Stimulated activated CD4-positive, alpha-beta T cell treated with anti-CD3 and anti-CD28 coated beads, Interleukin-12 subunit alpha, Interleukin-12 subunit beta, amount 100 ng/mL, for 24 hours (primary cell): Measurements from ENCODE around the gene SEZ6.

Experiments
- DNase-seq, 2 experiments: peaks; one replicate each; pipeline ENCODE4 v3.0.0-alpha.2; 2020; ENCODE audit warnings: low read depth in 2 of 2

SEZ6 gene

DNA sequence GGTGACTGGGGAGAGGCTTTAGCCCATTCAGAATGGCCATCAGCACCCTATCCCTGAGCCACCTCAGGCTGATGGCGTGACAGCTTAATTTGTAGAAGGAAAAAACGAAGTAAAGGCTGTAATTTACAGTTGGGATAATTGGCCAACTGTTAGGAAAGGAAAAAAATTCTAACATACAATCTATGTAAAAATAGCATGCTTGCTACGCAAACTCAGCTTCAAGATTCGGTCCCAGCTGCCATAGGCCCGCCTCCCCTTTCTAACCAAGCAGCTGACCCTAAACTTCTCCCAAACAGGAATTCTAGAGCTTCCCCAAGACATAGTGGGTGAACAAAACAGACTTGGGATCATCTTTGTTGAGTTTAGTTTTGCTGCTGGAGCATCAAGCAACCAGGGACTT is 4.9 kb downstream of the SEZ6 start:
- DNase-seq: no peak

DNA sequence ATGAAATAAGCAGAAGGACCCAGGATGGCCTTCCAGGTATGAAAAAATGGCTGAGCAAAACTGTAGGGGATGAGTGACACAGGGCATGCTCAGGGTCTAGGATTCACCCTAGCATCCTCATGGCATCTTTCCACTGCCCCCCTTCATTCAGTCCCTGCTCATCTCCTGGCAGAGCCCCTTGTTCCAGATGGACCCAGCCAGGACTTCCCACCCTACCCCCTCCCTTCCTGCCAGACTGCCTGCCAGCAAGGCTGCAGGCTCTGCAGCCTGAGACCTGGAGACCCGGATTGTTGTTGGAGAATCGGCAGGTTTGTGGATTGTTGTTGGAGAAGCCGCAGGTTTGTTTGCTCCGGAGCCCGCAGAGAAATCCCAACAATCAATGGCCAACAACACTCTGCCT is 6.6 kb downstream of the SEZ6 start:
- no peak for DNase-seq

DNA sequence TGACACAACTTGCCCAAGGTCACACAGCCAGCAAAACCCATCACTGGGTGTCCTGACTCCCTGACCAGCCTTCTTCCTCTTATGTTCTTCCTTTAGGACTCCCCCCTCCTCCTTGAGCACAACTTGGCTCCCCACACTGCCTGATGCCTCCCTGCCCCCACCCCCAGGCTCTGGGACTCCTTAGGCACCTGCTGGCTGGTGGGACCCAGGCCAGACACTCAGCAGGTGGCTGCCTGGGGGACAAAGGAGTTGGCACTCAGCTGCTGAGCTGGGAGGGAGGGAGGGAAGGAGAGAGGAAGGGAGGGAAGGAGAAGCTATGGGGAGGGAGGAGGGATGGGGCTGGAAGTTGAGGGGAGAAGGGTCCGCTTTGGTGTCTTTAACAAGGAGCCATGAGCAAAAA is 8.0 kb downstream of the SEZ6 start:
- DNase-seq: no peak

DNA sequence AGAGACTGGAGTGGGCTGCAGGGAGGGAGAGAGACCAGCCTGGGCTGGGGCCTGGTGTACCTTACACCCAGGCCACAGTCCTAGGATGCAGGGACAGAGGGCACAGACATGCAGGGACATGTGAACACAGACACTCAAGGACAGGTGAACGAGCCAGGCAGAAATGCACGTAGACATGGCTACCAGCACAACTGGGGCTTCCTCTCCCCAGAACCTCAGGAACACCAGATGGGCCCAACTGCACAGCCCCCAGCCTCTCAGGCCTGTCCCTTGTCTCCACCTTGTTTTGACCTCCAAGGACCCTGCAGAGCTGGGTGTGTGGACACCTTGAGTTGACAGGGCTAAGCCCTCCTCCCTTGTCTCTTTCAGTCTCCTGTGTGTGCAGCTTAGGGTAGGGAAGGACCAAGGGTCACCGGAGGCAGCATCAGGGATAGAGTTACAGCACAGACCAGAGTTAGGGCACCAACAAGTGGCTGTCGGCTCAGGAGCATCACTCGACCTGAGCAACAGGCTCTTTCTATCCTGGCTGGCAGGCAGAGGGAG is 9.2 kb downstream of the SEZ6 start:
- no peak for DNase-seq

DNA sequence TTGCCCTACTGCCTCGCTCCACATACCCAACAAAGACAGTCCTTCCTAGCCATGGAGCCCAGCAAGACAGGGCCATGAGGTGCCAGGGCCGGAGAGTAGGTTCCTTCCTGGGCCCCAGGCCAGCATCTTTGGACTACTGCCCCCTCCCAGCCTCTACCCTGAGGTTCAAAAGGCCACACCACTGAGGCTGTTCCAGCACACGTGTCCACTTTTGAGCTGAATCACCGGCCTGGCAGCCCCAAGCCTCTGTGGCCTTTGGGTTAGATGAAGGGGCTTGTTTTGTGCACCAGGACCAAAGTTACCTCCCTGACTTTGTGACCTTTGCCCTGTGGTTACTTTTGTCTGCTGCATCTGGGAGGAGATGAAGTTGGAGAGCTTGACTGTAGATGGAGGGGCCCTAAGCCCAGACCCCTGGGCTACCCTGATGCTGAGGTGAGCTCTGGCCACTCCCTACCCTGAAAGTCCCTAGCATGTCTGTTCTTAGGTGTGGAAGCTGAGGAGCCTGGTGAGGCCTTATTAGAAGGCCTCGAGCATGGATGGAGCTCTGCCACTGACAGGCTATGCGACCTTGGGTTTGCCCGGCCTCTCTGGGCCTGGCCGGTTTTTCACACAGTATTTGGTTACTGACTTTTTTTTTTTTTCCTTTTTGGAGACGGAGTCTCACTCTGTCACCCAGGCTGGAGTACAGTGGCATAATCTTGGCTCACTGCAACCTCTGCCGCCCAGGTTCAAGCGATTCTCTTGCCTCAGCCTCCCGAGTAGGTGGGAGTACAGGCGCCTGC is 12.0 kb downstream of the SEZ6 start:
- DNase-seq: no peak

DNA sequence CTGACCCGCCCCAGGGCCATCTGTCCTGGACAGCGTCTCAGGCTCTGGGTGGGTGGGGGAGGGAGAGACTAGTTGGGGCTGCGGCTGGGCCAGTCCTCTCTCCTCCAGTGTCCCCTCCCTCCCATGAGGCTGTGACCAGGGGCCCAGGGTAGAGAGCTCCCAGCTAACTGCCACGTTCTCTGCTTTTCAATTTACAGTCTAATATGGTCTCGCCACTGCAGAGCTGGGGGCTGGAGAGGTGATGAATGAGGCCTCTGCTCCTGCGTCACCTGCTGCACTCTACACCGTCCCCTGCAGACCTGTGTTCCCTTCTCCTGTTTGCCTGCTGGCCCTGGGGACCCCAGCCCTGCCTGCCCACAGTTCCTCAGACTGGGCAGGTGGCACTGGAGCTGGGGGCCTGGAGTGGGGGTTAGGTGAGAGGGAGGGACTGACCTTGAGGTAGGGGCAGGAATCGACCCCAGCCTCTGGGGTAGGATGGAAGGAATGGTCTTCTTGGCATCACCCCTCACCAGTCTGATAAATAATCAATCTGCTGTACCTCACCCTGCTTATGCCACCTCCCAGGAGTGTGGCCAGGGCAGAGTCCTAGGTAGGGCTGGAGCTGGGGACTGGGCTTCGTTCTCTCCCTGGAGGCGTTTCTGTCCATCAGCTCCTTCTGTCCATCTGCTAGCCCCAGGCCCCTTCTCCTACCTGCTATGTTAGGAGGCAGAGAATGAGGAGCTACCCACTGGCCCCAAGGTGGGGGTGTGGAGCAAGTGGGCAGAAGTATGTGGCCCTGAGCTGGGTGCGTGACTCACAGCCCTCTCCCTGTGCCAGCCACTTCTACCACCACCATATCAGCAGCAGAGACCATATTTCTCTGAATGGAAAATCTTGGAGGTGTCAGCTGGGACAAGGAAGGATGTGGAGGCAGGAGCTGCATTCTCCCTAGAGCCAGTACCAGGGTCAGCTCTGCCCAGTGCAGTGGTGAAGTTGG is 12.9 kb downstream of the SEZ6 start:
- no peak for DNase-seq

DNA sequence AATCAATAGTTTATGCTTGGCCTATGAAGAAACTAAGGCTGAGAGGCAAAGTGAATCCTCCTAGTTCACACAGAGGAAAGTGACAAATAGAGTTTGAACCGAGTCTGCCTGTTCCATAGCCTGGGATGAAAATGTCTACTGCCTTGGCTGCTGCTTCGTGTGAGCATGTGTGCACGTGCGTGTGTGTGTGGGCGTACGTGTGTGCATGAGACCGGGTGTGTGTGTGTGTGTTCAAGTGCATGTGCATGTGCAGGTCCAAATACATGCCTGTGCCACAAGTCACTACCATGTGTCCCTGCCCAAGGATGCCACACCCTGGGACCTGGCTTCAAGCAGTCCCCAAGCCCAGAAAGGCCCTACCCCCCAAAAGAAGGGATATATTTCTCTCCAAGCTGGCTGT is 13.6 kb downstream of the SEZ6 start:
- no peak for DNase-seq

DNA sequence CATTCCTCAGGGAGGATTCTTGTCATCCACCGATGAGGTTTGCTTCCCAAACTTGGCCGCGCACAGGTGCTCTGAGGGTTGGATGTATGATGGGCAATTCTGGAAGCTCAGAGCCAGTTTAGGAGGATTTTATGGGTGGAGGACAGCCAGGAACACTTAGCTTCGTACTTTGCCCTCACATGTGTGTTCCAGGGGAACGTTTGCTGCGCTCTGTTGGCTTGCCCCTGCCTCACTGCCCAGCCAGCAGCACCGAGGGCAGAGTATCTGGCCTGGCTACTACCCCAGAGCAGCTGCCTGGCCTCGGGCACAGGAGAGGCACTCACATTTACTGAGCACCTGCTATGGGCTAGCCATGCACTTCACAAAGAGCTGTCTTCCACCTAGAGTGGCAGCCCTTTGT is 14.1 kb downstream of the SEZ6 start:
- no peak for DNase-seq

DNA sequence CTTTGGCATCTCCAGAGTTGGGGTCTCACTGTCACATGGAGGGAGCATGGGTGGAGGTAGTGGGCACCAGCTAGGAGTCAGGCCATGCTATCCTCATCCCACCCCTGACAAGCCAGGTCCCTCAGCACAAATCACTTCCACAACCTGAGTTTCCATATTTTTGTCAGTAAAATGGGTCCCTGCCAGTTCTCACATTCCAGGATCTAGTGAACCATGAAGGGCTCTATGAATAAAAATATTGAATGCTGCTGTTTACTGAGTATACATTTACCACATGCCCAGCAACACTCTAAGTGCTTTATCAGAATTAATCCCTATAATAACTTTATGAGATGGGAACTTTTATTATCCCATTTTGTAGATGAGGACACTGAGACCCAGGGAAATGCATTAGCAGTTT is 16.8 kb downstream of the SEZ6 start:
- DNase-seq: no peak

DNA sequence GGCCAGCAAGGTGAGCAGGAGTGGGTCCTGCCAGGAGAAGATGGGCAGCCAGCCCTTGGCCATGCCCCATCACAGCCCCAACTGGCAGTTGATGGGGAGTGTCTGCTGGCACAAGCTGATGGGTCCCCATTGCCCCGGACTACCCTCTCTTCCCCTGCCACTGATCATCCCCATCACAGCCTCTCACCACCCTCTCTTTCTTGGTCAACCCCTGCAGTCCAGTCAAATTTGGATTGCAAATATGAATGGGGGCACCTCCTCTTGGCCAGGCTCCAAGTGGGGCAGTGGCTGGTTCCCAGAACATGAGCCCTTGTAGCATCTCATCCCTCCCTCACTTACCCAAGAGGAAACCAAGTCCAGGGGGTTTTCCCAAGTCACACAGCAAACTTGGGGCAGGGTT is 17.4 kb downstream of the SEZ6 start:
- DNase-seq: no peak

DNA sequence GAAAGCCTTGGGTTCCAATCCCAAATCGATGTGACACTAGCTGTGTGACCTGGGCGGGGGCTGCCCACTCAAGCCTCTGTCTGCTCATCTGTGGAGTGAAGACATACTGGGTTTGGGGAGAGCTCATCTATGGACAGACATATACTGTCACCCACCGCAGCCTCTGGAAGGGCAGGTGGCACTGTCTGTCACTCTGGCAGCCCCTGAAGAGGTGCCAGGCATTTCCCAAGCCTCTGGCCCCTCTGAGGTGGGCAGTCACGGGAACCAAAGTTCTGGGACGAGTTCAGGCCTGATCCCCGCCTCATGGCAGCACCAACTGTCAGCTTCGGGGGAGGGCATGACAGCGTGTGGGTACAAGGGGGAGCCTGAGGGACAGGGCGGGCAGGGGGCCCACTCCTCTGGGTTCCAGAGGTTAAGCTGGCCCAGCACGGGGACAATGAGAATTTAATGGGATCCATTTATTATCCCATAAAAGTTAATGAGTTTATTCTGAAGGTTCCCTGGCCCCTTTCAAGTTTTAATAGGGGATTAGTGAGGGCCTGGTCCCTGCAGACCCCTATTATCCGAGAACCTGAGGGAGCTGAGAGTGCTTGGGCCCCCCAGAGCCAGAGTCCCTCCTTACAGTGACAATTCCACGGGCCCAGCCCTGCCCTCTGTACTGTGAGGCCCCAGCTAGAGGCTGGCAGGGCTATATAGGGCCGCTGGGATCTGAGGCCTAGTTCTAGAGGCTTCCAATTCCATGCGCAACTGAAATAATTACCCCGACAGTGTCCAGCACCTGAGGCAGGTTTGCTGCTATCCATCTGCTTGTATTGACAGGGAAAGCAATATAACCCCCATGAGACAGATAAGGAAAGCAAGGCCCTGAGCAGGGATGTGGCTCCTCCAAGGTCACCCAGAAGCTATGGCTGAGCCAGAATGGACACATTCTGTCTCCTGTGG is 18.8 kb downstream of the SEZ6 start:
- DNase-seq: no peak

DNA sequence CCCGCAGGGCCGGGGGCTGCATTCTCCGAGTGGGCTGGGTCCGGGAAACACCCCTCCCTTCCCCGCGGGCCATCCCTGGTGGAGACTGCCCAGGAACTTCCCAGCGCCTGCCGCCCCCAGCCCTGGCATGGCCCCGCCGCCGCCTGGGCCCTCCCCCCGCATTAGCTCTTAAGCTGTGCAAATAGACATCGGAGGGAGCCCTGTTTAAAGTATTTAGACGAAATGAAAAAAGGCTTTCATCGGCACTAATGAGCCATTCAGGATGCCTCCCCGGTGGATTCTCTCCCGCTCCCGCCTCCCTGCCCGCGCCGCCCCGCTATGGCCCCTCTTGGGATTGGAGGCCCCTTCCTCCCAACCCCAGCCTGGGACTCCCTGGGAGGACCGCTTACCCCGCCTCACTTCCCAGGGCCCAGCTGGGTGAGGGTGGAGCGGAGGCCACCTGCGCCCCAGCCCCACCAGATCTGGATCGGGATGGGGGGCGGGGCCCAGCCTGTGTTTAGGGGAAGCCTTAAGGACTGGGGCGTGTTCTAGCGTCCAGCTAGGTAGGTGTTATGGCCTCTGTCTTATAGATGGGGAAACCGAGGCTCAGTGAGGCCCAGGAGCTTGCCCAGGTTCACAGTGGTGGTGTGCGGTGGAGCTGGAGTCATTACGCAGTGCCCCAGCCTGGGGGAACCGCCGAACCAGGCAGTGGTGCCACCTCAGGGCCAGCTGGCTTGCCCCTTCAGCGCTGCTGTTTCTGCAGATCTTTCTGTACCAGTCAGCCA is 19.7 kb downstream of the SEZ6 start:
- DNase-seq: no peak

DNA sequence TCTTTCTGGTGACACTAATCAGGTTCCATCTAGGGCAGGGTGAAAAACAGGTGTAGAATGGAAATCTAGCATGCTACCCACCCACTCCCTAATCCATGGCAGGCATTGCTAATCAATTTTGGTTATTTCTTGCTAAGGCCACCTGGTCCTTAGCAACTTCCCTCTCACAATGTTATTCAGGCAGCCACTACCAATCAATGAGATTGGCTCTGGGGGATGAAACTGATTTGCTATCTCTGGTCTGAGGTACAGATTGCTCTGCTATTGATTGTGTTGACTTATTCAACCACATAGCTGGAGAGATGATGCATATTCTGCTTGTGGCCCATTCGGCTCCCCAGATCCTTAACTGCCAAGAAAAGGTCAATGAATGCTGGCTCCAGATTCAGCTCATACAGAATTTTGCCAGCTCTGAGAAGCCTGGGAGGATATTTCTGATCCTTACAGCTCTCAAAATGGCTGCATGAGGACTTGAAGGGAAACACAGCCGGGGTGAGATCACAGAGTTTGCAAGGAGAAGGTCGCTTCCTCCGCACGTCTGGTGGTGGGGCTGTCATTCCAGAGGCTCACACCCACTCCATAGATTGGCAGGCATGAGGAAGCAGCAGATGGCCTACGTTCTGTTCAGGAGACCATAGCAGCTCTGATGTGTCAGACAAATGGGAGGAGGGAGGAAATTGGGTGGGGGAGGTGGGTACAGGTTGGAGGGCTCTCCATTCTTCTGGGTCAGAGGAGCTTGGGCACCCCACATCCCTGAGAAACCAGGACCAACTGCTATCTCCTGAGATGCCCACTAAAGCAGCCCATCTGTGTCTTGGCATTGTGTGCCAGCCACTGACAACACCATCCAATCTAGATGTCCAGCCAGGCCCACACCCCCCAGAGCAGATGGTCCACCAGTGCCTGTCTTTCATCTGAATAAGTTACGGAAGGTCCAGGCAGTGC is 22.3 kb downstream of the SEZ6 start:
- DNase-seq: no peak

DNA sequence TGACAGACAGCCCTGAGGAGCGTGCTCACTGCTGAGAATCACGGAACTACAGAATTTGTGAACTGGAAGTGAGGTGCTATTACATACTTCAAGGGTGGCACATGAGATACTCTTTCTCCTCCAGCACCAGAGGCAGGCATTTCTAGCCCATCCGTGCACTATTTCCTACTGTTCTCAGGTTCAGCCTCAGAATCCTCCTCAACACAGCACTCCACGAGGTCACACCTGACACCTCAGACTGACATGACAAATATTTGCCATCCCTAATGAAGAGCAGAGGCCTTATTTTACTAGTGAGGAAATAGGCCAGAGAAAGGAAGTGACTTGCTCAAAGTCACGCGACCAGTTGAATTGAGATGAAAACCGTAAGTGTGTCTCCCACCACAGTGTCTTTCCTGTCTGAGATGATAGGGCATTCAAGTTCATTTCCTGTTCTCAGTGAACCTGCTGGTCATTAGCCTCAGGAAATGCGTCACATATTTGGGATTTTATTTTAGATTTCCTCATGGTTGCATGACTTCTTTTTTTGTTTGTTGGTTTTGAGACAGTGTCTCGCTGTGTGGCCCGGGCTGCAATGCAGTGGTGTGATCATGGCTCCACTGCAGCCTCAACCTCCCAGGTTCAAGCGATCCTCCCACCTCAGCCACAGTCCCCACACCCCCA is 23.6 kb downstream of the SEZ6 start:
- peak; percentile 11 to 15 for DNase-seq

DNA sequence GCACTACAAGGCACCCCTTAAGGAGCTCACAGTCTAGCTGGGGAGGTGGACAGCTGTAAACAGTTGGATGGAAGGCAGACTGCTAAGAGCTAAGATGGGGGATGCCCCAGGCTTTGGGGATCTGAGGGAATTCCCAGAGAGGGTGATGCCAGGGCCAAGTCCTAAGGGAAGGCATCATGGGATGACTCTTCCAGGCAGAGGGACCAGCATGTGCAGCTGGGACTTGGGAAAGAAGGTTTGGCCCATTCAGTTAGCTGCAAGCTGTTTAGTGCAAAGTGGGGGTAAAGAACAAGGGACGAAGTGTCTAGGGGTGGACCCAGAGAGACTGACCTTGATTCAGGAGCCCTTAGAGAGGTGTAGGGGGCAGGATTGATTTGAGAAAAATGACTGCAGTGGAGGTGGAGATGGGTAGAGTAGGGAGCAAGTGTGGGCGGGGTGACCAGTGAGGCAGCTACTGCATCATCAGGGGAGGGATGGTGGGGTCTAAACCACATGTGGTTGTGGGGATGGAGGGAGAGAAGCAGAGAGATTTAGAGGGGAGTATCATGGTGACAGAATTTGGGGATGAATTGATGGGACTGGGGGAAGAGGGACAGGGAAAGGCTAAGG is 27.4 kb downstream of the SEZ6 start:
- DNase-seq: no peak

DNA sequence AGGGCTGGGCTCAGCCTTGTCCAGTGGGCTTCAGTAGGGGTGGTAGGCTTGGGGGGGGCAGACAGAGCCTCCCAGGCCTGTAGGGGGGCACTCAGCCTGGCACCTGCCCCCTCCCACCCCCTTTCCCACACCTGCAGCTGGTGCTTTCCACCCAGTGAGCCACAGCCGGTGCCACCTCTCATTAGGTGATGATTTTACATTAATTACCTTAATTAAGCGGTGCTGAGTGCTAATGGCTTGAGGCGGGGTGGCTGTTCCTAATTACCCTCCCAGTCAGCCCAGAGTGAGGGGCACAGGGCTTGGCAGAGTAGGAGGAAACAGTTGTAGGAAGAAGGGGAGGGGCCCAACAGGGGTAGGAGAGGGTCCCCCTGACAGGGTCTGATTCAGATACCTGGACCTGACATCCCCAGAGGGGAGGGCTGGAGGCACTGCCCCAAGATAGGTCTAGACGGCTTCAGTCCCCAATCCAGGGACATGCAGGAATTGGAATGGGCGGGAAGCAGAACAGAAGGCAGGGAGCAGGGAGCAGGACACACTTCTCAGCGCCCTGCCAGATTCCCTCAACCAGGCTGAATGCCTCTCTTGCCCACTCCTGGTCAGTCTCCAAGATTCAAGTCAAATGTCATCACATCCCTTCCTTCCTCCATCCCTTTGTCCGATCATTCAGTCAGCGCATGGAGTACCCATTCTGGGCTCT is 28.0 kb downstream of the SEZ6 start:
- no peak for DNase-seq

DNA sequence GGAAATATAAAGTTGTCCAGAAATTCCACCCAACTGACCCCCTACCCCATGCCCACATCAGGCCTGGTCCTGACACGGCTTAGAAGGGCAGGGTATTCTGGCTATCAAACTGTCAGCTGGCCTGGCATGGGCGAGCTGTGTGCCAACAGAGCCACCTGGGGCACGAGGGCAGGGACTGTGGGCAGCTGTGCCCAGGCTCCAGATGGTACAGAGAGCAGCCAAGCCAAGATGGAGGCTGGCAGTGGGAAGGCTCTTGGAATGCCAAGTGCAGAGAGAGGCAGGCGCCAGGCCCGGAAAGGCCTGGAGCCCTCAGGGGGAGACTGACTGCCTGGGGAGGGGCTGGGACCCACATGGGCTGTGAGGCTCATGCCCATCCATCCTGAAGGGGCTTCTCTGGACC is 30.2 kb downstream of the SEZ6 start:
- DNase-seq: no peak

DNA sequence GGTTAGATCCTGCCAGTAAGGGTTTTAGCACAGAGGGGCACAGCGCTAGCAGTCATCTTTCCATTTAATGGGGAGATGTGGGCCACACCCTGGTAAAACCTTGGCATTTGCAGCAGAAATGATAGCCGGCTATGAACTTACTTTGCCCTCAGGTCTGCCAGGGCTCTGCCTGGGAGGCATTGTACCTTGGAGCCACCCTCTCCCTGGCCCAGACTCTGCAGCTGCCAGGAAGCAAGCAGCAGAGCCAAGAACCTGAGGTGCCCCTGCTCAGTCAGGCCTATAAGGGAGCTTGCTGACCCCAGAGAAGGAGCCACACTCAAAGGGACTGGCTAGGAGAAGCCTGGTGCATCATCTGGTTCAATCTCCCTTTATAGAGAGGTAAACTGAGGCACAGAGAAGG is 30.8 kb downstream of the SEZ6 start:
- no peak for DNase-seq
